ENCODE measurements around the gene OLA1.
"Not testable (repeated sequence)": the region's sequence is repeated elsewhere in the genome, so short reads cannot be mapped to it uniquely, and the experiment has no call there.

OLA1 gene

DNA sequence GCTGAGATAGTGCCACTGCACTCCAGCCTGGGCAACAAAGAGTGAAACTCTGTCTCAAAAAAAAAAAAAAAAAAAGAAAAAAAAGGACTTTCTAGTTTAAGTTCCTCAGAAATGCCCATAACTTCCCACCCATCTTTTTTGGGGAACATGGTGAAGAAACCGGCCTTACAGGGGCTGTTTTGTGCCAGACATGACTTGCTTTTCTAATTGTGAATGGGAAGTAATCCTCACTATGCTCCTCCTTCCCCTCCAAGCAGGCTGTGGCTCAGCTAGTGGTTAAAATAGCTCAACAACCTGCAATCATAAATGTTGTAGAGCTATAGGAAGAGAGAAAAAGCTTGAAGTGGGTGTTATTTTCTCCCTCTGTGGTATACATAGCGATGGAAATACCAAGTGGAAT, 34.1 kb upstream of the OLA1 start:
- DNase-seq: no peak
- H3K27me3 ChIP-seq (replicated peaks; ENCODE audit: insufficient read depth, low read length): no peaks in the 10 kb centered on the region

DNA sequence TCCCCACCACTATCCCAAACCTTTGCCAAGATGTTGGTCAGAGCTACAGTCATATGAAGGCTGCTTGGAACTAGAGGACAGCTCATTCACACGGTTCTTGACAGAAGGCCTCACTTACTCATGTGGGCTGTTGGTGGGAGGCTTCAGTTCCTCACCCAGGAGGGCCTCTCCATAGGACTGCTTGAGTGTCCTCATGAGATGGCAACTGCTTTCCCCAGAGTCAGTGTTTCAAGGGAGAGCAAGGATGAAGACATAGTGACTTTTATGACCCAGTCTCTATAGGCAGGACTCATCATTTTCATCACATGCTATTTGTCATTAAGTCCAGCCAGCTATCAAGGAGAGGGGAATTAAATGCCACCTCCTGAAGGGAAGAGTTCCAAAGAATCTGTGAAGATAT, 33.4 kb upstream of the OLA1 start:
- TF ChIP-seq, protein P1, sequence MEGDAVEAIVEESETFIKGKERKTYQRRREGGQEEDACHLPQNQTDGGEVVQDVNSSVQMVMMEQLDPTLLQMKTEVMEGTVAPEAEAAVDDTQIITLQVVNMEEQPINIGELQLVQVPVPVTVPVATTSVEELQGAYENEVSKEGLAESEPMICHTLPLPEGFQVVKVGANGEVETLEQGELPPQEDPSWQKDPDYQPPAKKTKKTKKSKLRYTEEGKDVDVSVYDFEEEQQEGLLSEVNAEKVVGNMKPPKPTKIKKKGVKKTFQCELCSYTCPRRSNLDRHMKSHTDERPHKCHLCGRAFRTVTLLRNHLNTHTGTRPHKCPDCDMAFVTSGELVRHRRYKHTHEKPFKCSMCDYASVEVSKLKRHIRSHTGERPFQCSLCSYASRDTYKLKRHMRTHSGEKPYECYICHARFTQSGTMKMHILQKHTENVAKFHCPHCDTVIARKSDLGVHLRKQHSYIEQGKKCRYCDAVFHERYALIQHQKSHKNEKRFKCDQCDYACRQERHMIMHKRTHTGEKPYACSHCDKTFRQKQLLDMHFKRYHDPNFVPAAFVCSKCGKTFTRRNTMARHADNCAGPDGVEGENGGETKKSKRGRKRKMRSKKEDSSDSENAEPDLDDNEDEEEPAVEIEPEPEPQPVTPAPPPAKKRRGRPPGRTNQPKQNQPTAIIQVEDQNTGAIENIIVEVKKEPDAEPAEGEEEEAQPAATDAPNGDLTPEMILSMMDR (IDR thresholded peaks at IDR 0.05; ENCODE audit: low read length): no peak
- TF ChIP-seq EZH2phosphoT487 (IDR thresholded peaks at IDR 0.05; ENCODE audit: low read length): no peak
- TF ChIP-seq EZH2 (optimal IDR thresholded peaks at IDR 0.05; ENCODE audit: low read depth, low read length): no peak
- H3K79me2 ChIP-seq (ENCODE audit: low read length): no peaks in the 10 kb centered on the region
- H3K27me3 ChIP-seq (replicated peaks; ENCODE audit: insufficient read depth, low read length): no peaks in the 10 kb centered on the region
- DNase-seq: no peak
- H3K9ac ChIP-seq (ENCODE audit: low read length): no peak overlapping the region
- H3K4me3 ChIP-seq (ENCODE audit: low read length): no peak overlapping the region
- H4K20me1 ChIP-seq (ENCODE audit: insufficient read depth, low read length): no peaks in the 10 kb centered on the region
- H3K9me2 ChIP-seq (replicated peaks; ENCODE audit: insufficient read depth, low read length): no peaks in the 10 kb centered on the region
- no peaks in the 10 kb centered on the region for H3K4me1 ChIP-seq (ENCODE audit: low read length)
- no peaks in the 10 kb centered on the region for H3K36me3 ChIP-seq (replicated peaks; ENCODE audit: insufficient read depth, low read length)
- H3K9me3 ChIP-seq (replicated peaks; ENCODE audit: insufficient read depth, low read length): no peaks in the 10 kb centered on the region
- no peak overlapping the region for H3K4me2 ChIP-seq (ENCODE audit: low read depth, low read length)
- no peak overlapping the region for H2AFZ ChIP-seq (ENCODE audit: low read length)
- no peak overlapping the region for H3K27ac ChIP-seq (ENCODE audit: low read length)
- no peaks in the 10 kb centered on the region for H3F3A ChIP-seq (ENCODE audit: insufficient read depth, low read length)

More for the DNA sequence above, 34.1 kb upstream of the OLA1 start:
- no peak overlapping the region for H3K4me2 ChIP-seq (ENCODE audit: low read depth, low read length)
- TF ChIP-seq EZH2 (optimal IDR thresholded peaks at IDR 0.05; ENCODE audit: low read depth, low read length) (no peak), EZH2phosphoT487 (IDR thresholded peaks at IDR 0.05; ENCODE audit: low read length) (no peak)
- TF ChIP-seq, protein P1 (IDR thresholded peaks at IDR 0.05; ENCODE audit: low read length): no peak
- no peaks in the 10 kb centered on the region for H3K79me2 ChIP-seq (ENCODE audit: low read length)
- no peak overlapping the region for H2AFZ ChIP-seq (ENCODE audit: low read length)
- no peak overlapping the region for H3K4me3 ChIP-seq (ENCODE audit: low read length)
- H3K27ac ChIP-seq (ENCODE audit: low read length): no peak overlapping the region
- H3K9ac ChIP-seq (ENCODE audit: low read length): no peak overlapping the region
- H3F3A ChIP-seq (ENCODE audit: insufficient read depth, low read length): no peaks in the 10 kb centered on the region
- no peaks in the 10 kb centered on the region for H3K9me2 ChIP-seq (replicated peaks; ENCODE audit: insufficient read depth, low read length)
- no peaks in the 10 kb centered on the region for H3K9me3 ChIP-seq (replicated peaks; ENCODE audit: insufficient read depth, low read length)
- H3K4me1 ChIP-seq (ENCODE audit: low read length): no peaks in the 10 kb centered on the region
- no peaks in the 10 kb centered on the region for H4K20me1 ChIP-seq (ENCODE audit: insufficient read depth, low read length)
- H3K36me3 ChIP-seq (replicated peaks; ENCODE audit: insufficient read depth, low read length): no peaks in the 10 kb centered on the region

DNA sequence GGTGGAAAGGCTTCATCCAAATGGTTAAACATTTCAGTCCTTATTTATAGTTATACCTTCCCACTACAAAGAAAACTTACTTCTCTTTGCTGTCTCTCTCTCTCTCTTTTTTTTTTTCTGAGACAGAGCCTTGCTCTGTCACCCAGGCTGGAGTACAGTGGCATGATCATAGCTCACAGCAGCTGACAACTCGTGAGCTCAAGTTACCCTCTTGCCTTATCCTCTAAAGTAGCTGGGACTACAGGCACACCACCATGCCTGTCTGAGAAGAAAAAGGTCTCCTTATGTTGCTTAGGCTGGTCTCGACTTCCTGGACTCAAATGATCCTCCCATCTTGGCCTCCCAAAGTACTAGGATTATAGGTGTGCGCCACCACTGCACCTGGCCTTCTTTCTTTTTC, 32.3 kb upstream of the OLA1 start:
- H3K4me3 ChIP-seq (ENCODE audit: low read length): no peak overlapping the region
- H3K4me1 ChIP-seq (ENCODE audit: low read length): no peaks in the 10 kb centered on the region
- H2AFZ ChIP-seq (ENCODE audit: low read length): no peak overlapping the region
- no peaks in the 10 kb centered on the region for H4K20me1 ChIP-seq (ENCODE audit: insufficient read depth, low read length)
- H3K27ac ChIP-seq (ENCODE audit: low read length): no peak overlapping the region
- H3K9me2 ChIP-seq (replicated peaks; ENCODE audit: insufficient read depth, low read length): no peaks in the 10 kb centered on the region
- H3K27me3 ChIP-seq (replicated peaks; ENCODE audit: insufficient read depth, low read length): no peaks in the 10 kb centered on the region
- no peak for TF ChIP-seq EZH2phosphoT487 (IDR thresholded peaks at IDR 0.05; ENCODE audit: low read length)
- no peak for TF ChIP-seq EZH2 (optimal IDR thresholded peaks at IDR 0.05; ENCODE audit: low read depth, low read length)
- TF ChIP-seq, protein P1 (IDR thresholded peaks at IDR 0.05; ENCODE audit: low read length): no peak
- no peak for DNase-seq
- no peak overlapping the region for H3K9ac ChIP-seq (ENCODE audit: low read length)
- H3K79me2 ChIP-seq (ENCODE audit: low read length): no peaks in the 10 kb centered on the region
- H3K9me3 ChIP-seq (replicated peaks; ENCODE audit: insufficient read depth, low read length): no peaks in the 10 kb centered on the region
- no peaks in the 10 kb centered on the region for H3K36me3 ChIP-seq (replicated peaks; ENCODE audit: insufficient read depth, low read length)
- no peak overlapping the region for H3K4me2 ChIP-seq (ENCODE audit: low read depth, low read length)
- no peaks in the 10 kb centered on the region for H3F3A ChIP-seq (ENCODE audit: insufficient read depth, low read length)

DNA sequence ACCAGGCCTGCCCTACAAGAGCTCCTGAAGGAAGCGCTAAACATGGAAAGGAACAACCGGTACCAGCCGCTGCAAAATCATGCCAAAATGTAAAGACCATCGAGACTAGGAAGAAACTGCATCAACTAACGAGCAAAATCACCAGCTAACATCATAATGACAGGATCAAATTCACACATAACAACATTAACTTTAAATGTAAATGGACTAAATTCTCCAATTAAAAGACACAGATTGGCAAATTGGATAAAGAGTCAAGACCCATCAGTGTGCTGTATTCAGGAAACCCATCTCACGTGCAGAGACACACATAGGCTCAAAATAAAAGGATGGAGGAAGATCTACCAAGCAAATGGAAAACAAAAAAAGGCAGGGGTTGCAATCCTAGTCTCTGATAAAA, 21.9 kb upstream of the OLA1 start:
- not testable (repeated sequence) for H3K9ac ChIP-seq (ENCODE audit: low read length); H3K4me1 ChIP-seq (ENCODE audit: low read length); H3K79me2 ChIP-seq (ENCODE audit: low read length); H3K9me3 ChIP-seq (replicated peaks; ENCODE audit: insufficient read depth, low read length); H4K20me1 ChIP-seq (ENCODE audit: insufficient read depth, low read length); H3K9me2 ChIP-seq (replicated peaks; ENCODE audit: insufficient read depth, low read length); H3K4me2 ChIP-seq (ENCODE audit: low read depth, low read length); DNase-seq; H2AFZ ChIP-seq (ENCODE audit: low read length); H3K27me3 ChIP-seq (replicated peaks; ENCODE audit: insufficient read depth, low read length); H3K27ac ChIP-seq (ENCODE audit: low read length); H3K36me3 ChIP-seq (replicated peaks; ENCODE audit: insufficient read depth, low read length); H3F3A ChIP-seq (ENCODE audit: insufficient read depth, low read length); H3K4me3 ChIP-seq (ENCODE audit: low read length)
